ENCODE data around the gene SRXN1.
"Not testable (repeated sequence)": the region's sequence is repeated elsewhere in the genome, so short reads cannot be mapped to it uniquely, and the experiment has no call there.

SRXN1 gene

DNA sequence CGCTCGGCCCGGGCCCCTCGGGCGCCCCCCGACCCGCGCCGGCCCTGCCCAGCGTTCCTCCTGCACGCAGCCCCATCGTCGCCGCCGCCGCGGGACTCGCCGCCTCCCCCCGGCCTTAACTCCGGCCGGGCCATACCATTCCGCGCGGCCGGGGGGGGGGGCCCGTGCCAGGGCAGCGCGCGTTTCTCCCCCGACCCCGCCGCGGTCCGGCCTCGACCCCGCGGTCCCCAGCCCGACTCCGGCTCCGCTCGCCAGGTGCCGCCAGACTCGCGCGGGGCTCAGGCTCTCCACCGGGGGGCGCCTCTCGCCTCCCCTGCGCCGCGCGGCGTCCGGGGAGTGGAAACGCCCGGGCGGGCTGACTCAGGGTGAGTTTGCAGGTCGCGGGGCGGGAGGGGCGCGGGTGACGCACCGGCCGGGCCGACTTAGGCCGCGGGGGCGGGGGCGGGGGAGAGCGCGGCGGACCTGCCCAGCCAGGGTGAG lies at the start of gene SRXN1:
Gene SRXN1 (minus strand): TSS at position 91 of the 480 bp plus-strand sequence. CDS start 15 bp downstream, at position 76.
- DNase-seq: peak; percentile 75

DNA sequence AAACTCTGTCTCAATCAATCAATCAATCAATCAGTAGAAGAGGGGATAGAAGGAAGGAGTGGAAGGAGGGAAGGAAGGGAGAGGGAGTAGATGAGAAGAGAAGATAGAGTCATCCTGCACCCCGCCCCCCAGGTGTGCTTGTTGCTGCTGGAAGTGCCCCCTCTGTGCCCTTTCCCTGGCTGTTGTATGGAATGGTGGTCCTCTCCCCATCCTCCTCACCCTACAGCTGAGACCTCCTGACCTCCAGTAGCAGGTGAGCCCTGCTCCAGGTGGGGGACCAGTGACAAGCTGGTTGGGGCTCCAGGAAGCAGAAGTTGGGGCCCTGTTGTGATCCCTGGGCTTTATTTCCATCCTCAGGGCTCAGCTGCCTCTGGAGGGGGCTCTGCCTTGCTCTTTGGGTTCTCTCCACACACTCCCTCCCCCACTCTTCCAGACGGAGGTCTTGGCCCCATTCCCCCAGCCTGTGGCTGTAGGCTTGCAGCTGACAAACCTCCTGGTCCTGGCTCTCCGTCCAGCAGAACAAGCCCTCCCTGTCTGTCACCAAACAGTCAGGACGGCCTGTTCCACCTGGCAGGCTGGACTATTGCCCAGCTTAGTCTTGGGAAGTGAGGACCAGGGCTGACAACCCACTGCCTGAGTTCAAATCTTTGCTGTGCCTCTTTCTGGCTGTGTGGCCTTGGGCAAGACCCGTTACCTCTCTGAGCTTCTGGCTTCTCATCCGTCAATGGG lies 48.6 kb upstream of the SRXN1 start:
- no peak for DNase-seq

- peak; percentile 71 for DNase-seq
Measured at GRCh38 chr20:699811-700338, 46.9 kb upstream of the SRXN1 start.

- DNase-seq: no peak
Measured at GRCh38 chr20:699342-699741, 46.3 kb upstream of the SRXN1 start.

- no peak for DNase-seq
Measured at GRCh38 chr20:698276-698675, 45.3 kb upstream of the SRXN1 start.

DNA sequence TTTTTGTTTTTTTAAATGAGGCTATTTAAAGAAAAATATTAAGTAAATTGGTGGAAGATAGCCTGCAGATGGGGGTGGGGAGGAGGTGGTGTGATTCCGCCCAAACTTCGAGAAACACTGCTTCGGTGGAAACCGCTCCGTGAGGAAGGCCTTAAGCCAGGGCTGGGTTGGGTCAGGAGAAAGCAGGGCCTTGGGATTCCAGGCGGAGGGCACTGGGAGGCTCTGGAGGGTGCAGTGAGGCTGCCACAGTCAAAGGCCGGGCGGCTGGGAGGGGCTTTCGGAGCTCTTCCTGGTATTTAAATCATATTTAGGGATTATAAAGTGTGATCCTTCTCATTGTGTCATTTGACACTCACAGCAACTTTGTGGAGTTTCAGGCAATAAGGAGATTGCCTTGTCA lies 44.8 kb upstream of the SRXN1 start:
- DNase-seq: no peak

DNA sequence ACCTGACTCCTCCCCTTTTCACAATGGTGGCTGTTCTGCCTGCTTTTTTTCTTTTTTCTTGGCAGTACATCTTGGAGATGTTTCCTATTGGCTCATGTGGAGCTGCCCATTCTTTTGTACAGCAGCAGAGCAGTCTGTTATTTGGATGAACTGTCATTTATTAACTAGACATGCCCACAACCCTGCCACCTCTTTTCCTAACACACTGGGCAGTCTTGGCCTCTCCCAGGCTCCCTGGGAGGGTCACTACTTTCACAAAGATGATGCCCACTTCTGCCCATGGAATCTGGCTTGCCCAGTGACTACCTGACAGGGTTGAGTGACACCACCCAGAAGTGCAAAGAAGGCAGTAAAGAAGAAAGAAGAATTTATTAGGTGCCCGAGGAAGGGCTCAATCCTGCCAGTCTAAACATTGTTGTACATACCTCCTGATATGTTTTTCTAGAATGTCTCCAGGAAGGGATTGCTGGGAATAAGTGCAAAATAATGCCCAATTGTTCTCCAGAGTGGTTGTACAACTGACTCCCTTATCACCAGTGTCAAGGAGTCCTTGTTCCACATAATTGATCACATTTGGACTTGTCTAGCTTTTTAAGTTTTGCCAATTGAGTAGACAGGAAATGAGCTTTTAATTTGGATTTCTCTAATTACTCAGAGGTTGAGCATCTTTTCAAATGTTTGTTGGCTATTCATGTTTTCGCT lies 42.3 kb upstream of the SRXN1 start:
- no peak for DNase-seq

GRCh38 chr20:694496-694895 lies 41.5 kb upstream of the SRXN1 start:
- DNase-seq: no peak

GRCh38 chr20:693786-694185 lies 40.8 kb upstream of the SRXN1 start:
- DNase-seq: not testable (repeated sequence)

DNA sequence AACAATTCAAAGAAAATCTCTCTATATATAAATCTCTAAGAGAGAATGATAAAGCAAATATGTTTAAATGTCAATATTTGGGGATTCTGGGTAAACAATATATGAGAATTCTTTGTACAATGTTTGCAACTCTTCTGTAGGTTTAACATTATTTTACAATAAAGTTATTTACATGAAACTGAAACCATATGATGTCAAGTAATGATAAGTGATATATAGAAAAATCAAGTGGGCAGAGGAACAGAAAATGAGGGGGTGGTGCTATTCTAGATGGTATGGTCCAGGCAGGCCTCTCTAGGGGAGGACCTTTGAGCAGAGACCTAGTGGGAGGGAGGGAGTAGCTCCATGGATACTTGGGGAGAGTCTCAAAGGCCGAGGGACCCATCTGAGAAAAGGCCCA lies 39.0 kb upstream of the SRXN1 start:
- no peak for DNase-seq

DNA sequence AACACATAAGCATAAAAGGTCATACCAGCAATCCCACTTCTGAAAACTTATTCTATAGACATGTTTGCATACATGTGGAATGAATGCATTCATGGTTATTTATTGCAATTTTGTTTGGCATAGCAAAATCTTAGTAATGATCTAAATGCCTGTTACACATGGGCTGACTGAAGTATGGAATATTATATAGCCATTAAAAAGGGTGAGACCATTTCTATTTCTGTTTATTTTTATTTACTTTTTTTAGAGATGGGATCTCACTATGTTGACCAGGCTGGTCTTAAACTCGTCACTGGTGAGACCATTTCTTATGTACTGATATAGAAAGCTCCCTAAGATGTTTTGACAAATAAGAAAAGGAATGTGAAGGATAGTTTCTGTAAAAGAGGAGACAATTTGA lies 36.9 kb upstream of the SRXN1 start:
- DNase-seq: no peak

- DNase-seq: no peak
Measured at GRCh38 chr20:689348-689747, 36.3 kb upstream of the SRXN1 start.

DNA sequence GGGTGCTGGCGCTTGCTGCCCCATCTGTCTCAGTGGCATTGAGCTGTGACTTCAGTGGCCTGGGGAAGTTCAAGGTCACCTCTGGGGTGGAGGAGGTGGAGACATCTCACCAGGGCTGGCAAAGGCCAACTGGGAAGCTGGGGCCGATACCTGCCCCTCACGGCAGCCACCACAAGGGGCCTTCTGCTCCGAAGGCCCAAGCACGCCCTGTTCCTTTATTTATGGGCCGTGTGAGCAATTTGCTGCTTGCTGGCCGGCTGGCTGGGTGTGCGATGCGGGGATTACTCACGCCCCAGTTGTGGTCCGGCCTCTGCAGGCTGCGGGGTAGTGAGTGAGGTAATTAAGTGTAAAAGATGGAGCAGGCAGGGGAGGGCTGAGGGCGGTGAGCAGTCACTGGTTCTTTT lies 35.8 kb upstream of the SRXN1 start:
- DNase-seq: no peak

DNA sequence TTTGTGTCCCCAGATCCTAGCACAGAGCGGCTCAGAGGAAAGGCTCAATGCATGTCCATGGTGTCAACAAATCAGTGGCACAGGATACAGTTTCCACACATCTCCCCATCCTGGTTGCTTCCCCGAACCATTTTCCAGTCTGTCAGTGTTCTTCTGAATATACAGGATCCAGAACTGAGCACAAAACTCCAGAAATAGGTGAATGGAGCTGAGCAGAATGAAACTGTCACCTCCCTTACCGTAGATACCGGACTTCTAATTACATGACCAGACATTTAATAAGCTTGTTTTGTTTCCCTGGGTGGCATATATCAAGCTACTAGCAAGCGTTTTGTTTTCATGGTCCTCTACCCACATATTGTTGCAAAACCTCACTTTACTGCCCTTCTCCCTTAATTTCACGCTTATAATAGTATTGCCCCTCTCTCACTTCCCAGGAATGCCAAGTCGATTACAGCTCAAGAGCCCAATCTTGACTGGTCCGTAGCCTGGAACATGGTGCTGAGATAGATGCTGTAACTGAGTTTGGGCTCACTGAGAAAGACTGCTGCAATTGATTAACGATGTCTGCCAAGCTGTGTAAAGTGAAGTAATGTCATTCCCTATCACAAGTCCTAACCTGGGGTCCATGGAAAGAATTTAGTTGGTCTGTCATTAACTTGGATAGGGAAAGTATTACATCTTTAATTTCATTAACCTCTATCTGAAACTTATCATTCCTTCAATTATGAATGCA lies 34.6 kb upstream of the SRXN1 start:
- no peak for DNase-seq

DNA sequence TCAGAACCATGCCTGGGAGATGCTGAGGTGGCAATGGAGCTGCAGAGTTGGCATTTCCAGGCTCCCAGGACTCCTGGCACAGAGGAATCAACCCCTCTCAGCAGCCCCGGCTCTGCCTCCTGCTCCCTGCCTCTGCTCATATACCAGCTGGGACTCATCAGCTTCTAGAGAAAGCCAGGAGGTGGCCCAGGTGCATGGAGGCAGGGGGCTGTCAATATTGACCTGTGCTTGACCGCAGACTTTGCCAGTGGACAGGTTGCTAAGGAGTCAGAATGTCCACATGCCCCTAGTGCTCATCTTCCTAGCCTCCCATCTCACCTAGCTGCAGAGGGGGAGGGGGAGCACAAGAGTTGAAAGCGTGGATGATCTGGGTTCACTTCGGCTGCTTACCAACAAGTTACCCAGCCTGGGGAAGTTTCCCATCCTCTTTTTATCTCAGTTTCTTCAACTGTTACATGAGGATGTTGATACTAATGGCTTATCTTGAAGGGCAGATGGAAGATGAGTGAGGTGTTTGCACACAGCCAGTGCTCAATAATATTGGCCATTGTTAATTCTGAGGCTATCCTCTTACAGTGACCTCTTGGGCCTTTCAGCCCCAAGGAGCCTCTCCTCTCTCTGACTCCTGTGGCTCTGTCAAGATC lies 31.8 kb upstream of the SRXN1 start:
- DNase-seq: no peak

DNA sequence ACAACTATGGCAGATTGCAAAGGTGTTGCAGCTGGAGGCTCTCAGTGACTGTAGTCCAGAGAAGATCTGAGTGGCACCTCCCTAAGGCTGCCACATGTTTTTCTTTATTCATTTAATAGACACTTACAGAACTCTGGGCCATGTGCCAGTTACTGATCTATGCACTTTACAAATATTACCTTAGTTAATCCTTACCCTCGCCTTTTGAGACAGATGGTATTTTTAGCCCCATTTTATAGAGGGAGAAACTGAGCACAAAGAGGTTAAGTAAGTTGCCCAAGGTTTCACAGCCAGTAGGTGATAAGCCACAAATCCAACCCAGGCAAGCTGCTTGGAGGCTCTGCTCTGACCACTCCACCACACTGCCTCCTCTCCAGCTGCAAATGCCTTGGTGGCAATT lies 29.1 kb upstream of the SRXN1 start:
- DNase-seq: no peak

- DNase-seq: no peak
Measured at GRCh38 chr20:680638-681187, 27.7 kb upstream of the SRXN1 start.

- DNase-seq: no peak
Measured at GRCh38 chr20:677957-678356, 25.0 kb upstream of the SRXN1 start.

- DNase-seq: no peak
Measured at GRCh38 chr20:676967-677366, 24.0 kb upstream of the SRXN1 start.

- DNase-seq: no peak
Measured at GRCh38 chr20:676315-676937, 23.4 kb upstream of the SRXN1 start.

- DNase-seq: peak; percentile 74
Measured at GRCh38 chr20:675453-676314, 22.7 kb upstream of the SRXN1 start, which contains the start of gene SCRT2. Gene SCRT2, minus strand, starts transcription at chr20:675802. Its CDS starts 201 bp downstream, at chr20:675601.

All from midbrain (tissue), 1 donor.